ENCODE results near the gene MEOX2.

The MEOX2 gene

DNA sequence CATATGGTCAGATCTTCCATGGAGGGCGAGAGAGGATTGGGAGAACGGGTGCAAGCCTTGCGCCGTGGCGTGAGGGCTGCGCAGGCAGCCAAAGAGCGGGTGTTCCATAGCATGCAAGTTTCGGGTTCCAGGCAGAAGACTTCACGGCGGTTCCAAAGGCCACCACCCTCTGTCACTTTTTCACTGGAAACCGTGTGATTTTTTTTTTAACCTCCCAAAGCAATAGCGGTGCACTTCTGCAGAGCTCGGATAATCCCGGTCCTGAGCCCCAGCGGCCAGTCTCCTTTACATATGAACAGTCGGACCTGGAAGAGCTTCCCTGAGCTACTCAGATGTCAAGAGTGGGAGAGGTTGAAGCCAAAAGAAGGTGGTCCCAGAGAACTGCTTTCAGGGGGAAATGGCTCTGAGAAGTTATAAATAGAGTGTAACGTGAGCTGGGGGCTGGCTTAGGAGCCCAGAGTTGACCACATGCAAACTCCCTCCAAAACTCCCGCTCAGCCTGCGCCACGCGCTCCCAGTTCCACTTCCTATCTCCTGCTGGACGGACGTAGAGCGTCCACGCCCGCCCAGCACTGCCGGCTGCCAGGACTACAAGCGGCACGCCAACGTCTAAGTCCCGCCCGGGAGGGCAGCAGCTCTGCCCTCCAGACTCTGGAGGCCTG, at the start of gene MEOX2:
TSS of gene MEOX2 (minus strand) at position 389 of the 662 bp plus-strand sequence. CDS start at position 108, 281 bp downstream.
- DNase-seq (ENCODE audit: low read depth) = peak; percentile 52

DNA sequence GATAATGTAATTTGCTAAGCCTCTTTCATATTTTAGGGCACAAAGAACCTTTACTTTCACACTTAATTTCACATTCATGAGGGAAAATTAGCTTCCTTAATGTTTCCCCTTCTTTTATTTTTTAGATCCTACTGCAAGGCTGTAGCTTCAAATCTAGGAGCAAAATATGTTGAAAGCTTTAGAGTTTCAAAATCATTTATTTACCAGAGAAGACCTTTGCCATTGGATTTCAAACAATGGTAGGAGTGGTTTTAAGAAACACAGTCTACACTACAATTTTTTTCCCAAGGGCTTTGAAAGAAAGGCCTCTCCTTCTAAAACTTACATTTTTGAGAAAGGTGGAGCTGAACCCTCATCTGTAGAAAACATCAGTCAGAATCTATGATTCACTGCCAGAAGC, 43.3 kb upstream of the MEOX2 start:
- DNase-seq (ENCODE audit: low read depth) = no peak

DNA sequence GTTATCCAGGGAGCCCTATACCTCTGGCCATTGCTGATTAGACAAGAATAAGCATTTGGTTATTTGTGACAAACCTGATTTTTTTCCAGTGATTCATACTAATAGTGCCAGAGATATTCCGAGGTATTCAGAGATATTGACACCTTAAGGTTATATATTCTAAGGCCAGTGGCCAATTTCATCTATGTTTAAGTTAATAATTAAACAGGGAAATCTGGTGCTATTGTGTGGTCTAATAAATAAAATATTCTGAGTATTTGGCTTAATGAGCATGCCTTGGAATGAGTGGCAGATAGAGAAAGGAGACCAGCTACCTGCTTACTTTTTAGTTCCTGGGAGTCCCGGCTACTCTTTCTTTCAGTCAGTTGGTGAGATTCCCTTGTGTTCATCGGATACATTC, 38.6 kb upstream of the MEOX2 start:
- no peak for DNase-seq (ENCODE audit: low read depth)

DNA sequence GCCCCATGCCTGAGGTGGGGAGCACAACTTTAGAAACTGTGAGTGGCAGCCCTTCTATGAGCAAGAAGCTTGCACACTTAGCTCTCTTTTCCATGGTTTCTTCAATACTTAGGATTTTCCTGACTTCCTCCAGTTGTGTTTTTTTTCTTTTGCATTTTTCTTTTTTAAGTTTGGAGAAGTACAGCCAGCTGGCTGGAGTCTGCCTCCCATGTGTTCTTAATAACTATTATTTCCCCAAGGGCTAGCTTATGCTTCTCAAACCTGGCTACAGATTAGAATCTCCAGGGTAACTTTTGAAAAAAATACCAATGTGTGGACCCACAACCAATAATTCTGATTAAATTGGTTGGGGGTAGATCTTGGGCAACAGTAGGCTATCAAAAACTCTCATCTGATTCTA, 37.4 kb upstream of the MEOX2 start:
- no peak for DNase-seq (ENCODE audit: low read depth)

DNA sequence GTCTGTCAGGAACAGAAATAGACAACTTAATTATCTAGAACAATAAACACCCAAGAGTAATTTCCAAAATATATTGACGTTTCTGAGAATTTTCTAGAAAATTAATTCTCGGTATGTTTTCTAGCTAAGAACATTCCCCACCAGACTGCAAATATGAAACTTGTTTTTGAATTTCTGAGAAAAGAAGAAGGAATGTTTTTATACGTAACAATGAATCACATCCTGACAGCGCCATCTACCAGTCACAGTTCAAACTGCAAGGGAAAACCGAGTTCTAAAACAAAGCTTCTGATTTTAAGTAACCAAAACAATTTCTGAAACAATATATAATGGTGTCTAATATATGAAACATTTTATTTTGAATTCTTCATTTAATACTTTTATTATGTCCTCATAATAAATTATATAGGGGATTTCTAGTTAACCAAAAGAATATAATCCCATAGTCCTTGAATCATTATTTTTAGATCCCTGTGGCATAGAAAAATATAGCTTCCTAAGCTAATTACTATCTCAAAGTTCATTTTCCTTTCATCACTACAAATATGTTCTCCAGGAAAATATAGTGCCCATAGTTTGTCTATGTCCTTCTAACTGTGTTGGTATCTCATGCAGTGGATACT, 34.5 kb upstream of the MEOX2 start:
- DNase-seq (ENCODE audit: low read depth) = peak; percentile 31

DNA sequence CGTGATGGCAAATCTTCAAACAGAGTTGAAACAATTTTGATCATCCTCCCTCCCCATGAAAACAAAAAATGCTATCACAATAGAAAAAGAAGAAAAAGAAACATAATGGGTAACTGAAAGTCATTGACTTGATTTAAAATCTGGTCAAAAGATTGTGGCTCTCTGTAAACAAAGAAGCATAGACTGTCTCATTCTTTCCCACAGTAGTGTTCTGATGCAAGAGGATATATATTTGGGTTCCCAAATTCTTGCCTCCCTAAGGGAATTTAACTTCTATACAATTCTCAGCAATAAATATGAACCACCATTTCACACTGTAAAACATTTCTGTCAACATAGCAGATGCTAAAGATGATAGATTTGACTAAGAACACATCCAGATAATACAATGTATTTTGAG, 32.8 kb upstream of the MEOX2 start:
- no peak for DNase-seq (ENCODE audit: low read depth)

DNA sequence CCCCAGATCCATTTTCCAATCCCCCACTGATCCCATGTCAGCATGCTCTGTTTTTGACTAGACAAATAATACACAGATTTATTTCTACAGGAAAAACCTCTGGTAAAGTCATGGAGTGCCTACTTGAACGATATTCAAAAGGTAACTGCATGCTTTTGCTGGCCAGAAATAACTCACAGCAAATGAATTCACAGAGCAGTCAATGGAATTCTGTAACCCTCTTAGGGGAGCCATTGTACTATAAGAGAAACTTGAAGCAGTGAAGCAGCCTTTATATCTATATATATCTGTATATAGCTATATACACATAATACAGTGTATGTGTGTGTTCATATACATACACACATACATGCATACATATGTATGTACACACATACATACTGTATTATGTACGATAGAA, 29.0 kb upstream of the MEOX2 start:
- no peak for DNase-seq (ENCODE audit: low read depth)

DNA sequence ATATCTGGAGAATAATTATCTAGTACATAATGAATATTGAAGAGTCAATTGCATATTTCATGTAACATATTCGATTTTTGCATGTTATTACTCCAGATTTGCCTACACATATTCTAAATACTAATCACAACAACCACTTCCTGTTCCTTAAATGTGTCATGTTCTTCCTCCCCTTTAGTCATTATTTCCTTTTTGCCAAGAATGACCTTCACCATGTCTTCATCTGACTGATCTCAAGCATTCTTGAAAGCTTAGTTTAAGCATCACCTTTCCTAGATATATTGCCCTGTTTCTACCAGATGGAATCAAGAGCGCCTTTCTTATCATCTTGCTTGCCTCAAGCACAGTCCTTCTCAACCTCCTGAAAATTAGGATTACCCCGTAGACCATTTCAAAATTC, 23.5 kb upstream of the MEOX2 start:
- DNase-seq (ENCODE audit: low read depth) = no peak

DNA sequence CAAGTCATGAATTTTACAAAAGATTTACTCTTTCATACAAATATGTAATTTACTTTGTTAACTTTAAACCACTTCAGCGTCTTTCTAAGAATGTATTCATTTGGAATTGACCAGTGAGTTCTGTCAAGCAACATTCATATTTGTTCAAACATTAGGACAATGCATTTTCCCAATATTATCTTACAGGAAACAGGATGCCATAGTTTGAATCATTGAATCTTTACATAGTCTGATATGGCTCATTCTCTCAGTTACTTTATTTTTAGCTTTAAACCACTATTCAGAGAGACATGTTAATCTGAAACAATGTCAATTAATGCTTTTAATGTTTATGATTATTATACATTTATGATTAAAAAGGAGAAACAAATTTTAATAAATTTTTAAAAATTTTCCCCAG, 21.1 kb upstream of the MEOX2 start:
- DNase-seq (ENCODE audit: low read depth) = no peak

DNA sequence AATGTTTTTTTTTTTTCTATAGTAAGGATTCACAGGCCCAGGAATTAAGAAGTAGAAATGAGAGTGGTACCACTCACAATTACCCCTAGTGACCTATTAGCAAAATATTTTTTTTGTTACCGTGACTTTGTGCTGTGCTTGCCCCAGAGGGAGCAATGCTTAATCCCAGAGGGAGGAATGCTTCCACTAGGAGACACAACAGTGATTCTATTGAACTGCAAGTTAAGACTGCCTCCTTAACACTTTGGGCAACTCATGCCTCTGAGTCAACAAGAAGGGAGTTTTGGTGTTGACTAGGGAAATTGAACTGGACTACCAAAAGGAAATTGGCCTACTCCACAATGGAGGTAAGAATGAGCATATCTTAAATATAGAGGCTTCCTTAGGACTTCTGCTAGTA, 17.2 kb upstream of the MEOX2 start:
- DNase-seq (ENCODE audit: low read depth) = no peak

DNA sequence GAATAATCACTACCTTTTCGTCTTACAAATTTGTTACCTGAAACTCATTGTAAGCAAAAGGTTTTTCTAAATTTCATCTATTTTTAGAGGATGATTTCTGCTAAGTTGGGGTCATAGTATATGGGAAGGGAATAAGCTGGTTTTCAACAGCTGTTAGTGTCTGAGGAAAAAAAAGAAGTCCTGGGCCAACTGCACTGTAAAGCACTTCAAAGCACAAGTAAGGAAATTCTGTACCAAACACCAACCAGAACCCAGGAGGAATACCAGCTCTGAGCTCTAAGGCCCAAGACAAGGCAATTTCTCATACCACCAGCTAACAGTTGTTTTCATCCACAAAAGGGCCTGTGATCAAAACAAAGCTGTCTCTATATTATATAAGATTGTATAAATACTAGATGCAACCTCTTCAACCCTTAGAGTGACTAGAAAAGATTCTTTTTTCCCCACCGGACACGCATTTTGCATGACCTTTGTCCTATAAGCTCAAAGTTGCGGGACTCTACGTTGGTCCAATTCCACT, 6.1 kb upstream of the MEOX2 start:
- no peak for DNase-seq (ENCODE audit: low read depth)

DNA sequence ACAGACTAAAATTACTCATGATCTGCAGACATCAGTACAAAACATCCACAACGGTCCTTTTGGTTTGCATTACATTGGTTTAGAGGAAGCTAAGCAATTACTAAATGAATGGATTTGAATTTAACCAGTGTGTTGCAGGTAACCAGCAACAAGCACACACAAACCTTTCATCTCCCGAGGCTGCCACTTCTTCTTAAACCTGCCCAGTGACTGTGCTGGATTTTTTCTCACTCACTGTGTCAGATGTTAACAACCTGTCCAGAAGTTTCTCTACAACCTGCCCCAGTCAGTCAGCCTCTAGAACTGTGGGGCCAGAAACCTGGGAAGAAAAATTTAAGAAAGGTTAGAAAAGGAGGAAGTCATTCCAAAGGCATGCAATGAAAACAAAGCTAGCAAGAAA, 2.4 kb upstream of the MEOX2 start:
- DNase-seq (ENCODE audit: low read depth) = no peak

DNA sequence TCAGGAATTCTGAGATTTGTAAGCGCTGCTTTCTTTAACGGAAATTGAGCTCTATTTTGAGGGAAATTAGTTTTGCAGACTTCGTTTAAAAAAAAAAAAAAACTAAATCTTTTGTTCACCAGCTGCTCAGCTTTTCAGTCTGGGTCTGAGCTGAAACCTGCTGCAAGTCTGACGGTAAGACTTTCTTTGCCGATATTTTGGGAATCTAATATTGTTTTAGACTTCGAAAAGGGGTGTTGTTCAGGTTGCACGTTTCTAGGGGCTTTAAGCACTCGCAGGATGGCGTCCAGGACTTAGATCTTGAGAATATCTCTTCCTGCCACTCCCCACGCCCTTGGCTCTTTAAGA, 1.8 kb upstream of the MEOX2 start:
- no peak for DNase-seq (ENCODE audit: low read depth)

DNA sequence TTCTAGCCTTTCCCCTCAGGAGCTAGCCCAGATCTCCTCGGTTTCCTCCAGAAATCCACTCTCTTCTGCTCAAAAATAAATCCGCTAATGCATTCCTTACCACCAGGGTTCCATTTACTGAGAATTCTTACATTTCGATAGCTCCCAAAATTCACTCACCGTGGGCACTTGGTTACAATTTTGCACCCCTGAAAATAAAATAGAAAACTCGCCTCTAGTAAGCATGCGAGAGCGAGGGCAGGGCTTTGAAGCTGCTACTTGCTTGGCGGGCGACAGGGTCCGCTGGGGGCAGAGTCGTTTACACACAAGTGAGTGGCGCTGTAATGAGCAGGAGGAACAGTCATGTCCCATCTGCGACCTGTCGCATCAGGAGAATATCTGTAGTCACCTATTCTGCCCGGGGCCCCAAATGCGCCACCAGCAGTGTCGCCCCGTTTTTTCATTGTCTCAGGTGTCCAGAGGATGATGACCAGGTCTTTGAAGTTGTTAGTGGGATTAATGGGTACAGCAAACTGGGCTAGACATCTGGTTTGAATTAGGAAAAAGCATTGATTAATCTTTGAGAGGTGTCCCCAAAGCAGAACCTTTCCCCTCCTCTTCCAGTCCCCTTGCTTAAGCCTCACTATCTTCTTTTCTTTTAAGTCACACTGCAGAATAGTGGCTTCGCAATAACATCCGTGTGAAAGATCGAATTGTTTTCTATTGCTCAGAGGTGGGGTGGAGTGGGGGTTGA, 1.2 kb upstream of the MEOX2 start:
- no peak for DNase-seq (ENCODE audit: low read depth)

DNA sequence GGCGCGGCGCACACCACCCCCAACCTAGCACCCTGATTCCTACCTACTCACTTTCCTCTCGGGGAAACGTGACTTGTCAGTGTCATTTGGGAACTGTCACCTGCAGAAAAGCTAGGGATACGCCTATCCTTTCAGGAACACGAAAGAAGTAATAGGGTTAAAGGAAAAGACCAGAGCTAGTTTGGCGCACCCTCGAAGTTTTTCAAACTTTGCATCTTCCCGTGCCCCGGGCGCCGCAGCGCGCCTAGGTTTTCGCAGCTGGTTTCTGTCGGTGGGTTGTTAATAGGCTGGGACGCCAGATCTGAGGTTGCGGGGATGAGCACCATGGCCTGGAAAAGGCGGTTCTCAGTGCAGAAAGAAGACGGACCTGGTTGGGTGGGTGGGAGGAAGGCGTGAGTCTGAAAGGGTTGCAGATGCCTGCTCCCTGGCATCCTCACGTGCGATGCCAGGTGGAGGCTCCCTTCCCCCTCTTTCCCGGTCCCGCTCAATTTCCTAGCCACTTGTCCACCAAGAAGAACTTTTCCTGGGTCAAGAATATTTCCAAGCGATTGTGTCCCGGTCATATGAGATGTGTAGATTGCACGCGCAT, 568 bp upstream of the MEOX2 start:
- no peak for DNase-seq (ENCODE audit: low read depth)

DNA sequence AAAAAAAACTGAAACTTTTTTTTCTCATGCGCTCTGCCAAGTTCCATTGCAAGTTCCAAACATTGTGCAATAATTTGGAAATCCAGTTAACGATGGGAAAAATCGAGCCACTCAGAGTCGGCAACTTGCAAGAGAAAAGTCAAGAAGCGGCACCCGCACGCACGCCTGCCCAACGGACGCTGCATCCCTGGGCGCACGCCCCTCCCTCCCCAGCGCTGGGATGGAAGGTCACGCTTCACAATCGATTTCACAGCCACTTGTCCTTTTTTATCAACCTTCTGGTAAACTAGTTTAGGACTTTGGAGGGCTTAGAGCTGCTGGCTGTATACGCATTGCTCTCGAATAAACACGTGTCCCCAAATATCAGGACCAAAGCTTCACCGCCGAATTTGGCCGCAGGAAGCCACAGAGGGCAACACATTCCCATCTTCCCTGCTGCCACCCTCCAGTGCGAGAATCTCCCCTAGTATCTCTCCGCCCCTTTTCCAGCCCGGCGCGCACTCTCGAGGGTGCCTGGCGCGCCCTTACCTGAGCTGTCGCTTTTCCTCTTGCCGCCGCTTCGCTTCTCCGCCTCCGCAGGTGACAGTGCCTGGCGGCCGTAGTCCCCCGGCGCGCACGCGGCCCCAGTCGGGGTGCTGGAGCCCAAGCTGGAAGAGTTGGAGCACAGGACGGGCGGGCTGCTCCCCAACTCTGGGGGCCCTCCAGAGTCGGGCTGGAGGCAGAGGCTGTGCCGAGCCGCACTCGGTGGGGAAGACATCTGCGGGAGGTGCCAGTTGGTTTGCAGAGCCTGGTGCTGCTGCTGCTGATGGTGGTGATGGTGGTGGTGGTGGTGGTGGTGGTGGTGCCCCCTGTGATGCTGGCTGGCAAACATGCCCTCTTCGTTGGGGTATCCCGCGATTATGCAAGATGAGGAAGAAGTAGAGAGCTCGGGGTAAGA, 857 bp downstream of the MEOX2 start:
- DNase-seq (ENCODE audit: low read depth) = peak; percentile 27

DNA sequence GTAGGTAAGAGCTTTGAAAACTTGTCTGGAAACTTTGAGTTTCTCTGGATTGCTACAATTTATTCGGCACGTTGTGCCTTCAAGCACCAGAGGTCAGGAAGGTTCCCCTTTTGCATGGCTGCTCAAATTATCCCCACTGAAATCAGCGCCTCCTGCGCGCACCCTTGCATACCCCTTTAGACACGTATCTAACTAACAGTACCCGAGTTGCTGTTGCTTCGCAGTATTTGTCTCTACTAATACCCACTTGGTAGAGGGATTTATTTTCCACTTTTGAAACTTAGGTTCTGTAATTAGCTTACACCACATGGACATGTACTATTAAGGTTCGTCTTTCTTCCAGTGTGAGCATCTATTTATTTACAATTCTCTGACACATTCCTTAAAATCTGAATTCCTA, 1.6 kb downstream of the MEOX2 start:
- peak; percentile 14 for DNase-seq (ENCODE audit: low read depth)

DNA sequence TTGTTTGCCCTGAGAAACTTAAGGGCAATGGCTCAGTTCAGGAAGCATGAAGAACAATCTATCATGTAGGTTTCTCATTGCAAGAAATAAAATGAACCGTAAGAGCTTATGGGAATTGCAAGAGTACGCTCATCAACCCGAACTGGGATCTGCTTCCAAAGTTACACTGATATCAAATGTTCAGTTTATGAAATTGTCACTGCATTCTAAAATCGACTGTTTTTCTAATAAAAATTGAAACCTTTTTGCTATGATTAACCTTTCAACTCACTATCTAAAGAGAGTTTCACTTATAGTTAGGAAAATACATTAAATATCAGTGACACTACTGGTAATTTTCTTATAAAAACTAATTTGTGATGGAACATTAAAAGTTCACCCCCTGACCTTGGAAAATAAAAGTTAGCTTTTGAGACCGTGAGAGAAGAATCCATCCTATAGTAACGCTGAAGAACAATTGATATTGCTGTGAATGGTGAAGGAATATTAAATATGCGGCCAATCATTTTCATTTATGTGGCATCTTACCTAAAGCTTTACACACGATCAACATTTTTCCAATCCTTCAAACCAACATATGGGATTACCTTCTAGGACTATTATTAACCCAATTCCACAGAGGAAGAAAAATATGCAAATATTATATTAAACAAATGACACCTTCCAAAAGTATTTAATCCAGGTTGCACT, 2.2 kb downstream of the MEOX2 start:
- DNase-seq (ENCODE audit: low read depth) = no peak

DNA sequence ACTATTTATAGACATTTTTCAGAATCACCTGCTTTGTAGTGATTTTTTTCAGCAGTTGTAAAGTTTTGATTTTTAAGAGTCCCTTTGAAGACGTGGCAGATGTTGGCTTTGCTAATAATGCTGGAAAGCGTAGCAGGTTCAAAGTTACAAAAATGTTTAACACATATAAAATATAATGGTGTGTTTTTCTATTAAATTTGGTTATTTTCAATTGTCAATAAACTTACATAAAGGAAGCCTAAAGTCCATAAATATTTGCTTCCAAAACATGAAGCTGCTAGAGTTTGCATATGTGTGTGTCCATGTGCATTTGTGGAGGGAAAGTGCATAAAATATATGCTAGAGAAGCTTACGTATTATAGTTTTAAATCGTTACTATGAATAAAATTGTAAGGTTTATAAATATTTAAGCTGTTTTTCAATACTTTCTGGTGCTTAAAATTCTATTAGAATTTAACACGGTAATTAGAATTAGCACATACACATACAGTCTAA, 3.7 kb downstream of the MEOX2 start:
- no peak for DNase-seq (ENCODE audit: low read depth)

DNA sequence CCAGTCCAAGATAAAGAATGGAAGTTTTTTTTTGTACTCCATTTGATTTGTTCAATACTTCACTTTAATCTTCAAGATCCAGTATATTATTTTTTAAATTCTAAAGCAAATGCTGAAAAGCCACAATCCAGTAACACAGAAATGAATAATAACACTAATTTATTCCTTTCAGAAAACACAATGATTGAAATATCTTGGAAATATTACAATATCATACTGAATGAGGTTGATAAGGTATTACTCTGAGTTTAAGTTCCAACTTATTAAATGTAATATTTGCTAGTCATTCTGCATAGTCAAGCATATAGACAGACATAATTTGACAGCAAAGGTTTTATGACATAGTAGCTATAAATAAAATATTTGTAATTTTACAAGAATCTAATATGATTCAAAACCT, 4.4 kb downstream of the MEOX2 start:
- DNase-seq (ENCODE audit: low read depth) = no peak

DNA sequence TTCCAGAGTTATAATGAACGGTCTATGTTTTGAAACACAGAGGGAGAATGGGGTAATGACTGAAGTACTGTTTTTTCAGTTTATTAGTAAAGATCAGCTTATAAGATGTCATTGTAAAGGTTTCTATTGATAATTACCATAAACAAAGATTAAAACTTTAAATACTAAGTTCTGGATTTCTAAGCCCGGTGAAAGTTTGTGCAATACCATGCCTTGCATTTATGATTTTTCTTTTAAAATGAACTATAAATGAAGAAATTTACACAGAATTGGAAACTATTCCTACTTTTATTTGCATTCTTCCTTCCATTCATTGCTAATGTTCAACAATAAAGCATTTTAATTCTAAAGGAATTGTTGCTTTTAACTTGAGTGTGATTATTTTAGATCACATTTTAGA, 4.9 kb downstream of the MEOX2 start:
- DNase-seq (ENCODE audit: low read depth) = no peak

Measured in HS-27A (cell line).